ENCODE data around the gene MARCHF10.

DNA sequence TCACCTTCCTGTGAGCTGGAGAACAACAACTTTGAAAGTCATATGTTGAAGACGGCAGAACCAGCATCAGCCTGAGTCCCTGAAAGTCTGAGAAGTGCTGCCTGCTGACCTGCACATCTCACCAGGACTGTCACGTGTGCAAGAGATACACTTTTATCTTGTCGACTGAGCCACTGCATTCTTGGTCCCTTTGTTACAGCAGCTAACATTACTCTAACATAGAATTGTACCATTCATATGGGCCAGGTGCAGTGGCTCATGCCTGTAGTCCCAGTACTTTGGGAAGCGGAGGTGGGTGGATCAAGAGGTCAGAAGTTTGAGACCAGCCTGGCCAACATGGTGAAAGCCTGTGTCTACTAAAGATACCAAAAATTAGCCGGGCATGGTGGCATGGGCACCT is 40.1 kb downstream of the MARCHF10 start:
- TF ChIP-seq ZNF274 (IDR thresholded peaks at IDR 0.05; ENCODE audit: low read depth, low read length) (no peak), POLR2AphosphoS5 (IDR thresholded peaks at IDR 0.05; ENCODE audit: low read depth, low read length) (no peak), YY1 (IDR thresholded peaks at IDR 0.05; ENCODE audit: extremely low read depth, insufficient replicate concordance, low read depth, low read length) (no peak), POLR2A (IDR thresholded peaks at IDR 0.05; ENCODE audit: borderline replicate concordance, extremely low read depth, insufficient read depth, insufficient read length) (no peak), RAD21 (IDR thresholded peaks at IDR 0.05; ENCODE audit: low read depth) (no peak)
- TF ChIP-seq, protein P1, sequence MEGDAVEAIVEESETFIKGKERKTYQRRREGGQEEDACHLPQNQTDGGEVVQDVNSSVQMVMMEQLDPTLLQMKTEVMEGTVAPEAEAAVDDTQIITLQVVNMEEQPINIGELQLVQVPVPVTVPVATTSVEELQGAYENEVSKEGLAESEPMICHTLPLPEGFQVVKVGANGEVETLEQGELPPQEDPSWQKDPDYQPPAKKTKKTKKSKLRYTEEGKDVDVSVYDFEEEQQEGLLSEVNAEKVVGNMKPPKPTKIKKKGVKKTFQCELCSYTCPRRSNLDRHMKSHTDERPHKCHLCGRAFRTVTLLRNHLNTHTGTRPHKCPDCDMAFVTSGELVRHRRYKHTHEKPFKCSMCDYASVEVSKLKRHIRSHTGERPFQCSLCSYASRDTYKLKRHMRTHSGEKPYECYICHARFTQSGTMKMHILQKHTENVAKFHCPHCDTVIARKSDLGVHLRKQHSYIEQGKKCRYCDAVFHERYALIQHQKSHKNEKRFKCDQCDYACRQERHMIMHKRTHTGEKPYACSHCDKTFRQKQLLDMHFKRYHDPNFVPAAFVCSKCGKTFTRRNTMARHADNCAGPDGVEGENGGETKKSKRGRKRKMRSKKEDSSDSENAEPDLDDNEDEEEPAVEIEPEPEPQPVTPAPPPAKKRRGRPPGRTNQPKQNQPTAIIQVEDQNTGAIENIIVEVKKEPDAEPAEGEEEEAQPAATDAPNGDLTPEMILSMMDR (IDR thresholded peaks at IDR 0.05 in 2 of 3, conservative IDR thresholded peaks at IDR 0.05 in 1 of 3; ENCODE audit: borderline replicate concordance in 1 of 3, insufficient read depth in 1 of 3, low read depth in 2 of 3, low read length in 2 of 3): no peak
